ENCODE results near the gene SCARB2. TPM values are rescaled to one million over a fixed set of nuclear protein-coding genes. Genes with fewer than 3 reads are reported as not detected.

Gene SCARB2
- total and polyA plus RNA-seq, 7 donors = 58.5 to 199 (median 109) TPM

- ATAC-seq (no peak), DNase-seq (no peak)
- Histone ChIP-seq H3K4me1 (peaks cover 30% of the 10 kb centered on the region), H3K27ac (no peak overlapping the region), H3K27me3 (ENCODE audit: insufficient read depth in 3 of 3, low read length in 2 of 3) (no peaks in the 10 kb centered on the region), H3K4me3 (no peak overlapping the region), H3K9me3 (no peaks in the 10 kb centered on the region), H3K36me3 (ENCODE audit: insufficient read depth in 1 of 2, low read depth in 1 of 2) (peaks cover 0 to 53% of the 10 kb centered on the region in 2 donors)
- no peak for TF ChIP-seq CTCF (IDR thresholded peaks at IDR 0.05)
- WGBS, 3 donors = 91 to 93% (median 93%) methylated on average over 5 of the region's 5 CpGs
- intact Hi-C loops (cut with DNase I) = loop anchor here (5.0 to 10.0 kb wide), 3 partner anchors 65 to 320 kb away; partner anchors contain the start of gene CCDC158 (in 1 of the 2)
These were observed 31.2 kb downstream of the SCARB2 start for GRCh38 chr4:76182463-76182862.

- peak; percentile 85 to 91 (median 87) for ATAC-seq
- no peaks in the 10 kb centered on the region for H3K27me3 ChIP-seq (ENCODE audit: insufficient read depth in 3 of 3, low read length in 2 of 3)
- peak; percentile 83 to 94 for DNase-seq
- H3K9me3 ChIP-seq = no peaks in the 10 kb centered on the region
- peak overlapping the region; percentile 41 for H3K27ac ChIP-seq
- H3K4me1 ChIP-seq = peaks cover 20% of the 10 kb centered on the region
- no peak overlapping the region for H3K4me3 ChIP-seq
- peak; percentile 94 for TF ChIP-seq CTCF (IDR thresholded peaks at IDR 0.05)
- H3K36me3 ChIP-seq (ENCODE audit: insufficient read depth in 1 of 2, low read depth in 1 of 2) = peaks cover 0 to 61% of the 10 kb centered on the region in 2 donors
- intact Hi-C loops (cut with DNase I) = loop anchor here (2.0 to 10.0 kb wide), 6 partner anchors 68 to 325 kb away; partner anchors contain the start of genes CCDC158 (in 1 of the 2), FAM47E (in 1 of the 2) and STBD1 (in 1 of the 2)
- WGBS, 3 donors = 57 to 70% (median 58%) methylated on average over 11 of the region's 11 CpGs
These were observed 34.0 kb downstream of the SCARB2 start for GRCh38 chr4:76179398-76180318.

GRCh38 chr4:76178296-76178695 is 35.3 kb downstream of the SCARB2 start:
- Histone ChIP-seq H3K27ac (peak overlapping the region; percentile 53), H3K36me3 (ENCODE audit: insufficient read depth in 1 of 2, low read depth in 1 of 2) (peaks cover 2 to 73% of the 10 kb centered on the region in 2 donors), H3K9me3 (no peaks in the 10 kb centered on the region), H3K27me3 (ENCODE audit: insufficient read depth in 3 of 3, low read length in 2 of 3) (no peaks in the 10 kb centered on the region), H3K4me3 (no peak overlapping the region), H3K4me1 (peaks cover 15% of the 10 kb centered on the region)
- TF ChIP-seq CTCF (IDR thresholded peaks at IDR 0.05) = no peak
- intact Hi-C loops (cut with DNase I) = loop anchor here (5.0 to 10.0 kb wide), 2 partner anchors 129 to 327 kb away; partner anchors contain the start of gene STBD1 (in 1 of the 2)
- ATAC-seq = peak; percentile 33 to 43 (median 40)
- WGBS, 3 donors = 43 to 44% (median 44%) methylated on average over 2 of the region's 2 CpGs
- DNase-seq = no peak

- peaks cover 3 to 79% of the 10 kb centered on the region in 2 donors for H3K36me3 ChIP-seq (ENCODE audit: insufficient read depth in 1 of 2, low read depth in 1 of 2)
- peak; percentile 62 to 79 (median 68) for ATAC-seq
- intact Hi-C loops (cut with DNase I) = loop anchor here (5.0 to 10.0 kb wide), 2 partner anchors 130 to 327 kb away; partner anchors contain the start of gene STBD1 (in 1 of the 2)
These were observed 35.9 kb downstream of the SCARB2 start for GRCh38 chr4:76177709-76178108.

More at GRCh38 chr4:76177709-76178108, 35.9 kb downstream of the SCARB2 start:
- Histone ChIP-seq H3K27me3 (ENCODE audit: insufficient read depth in 3 of 3, low read length in 2 of 3) (no peaks in the 10 kb centered on the region), H3K9me3 (no peaks in the 10 kb centered on the region), H3K4me1 (peaks cover 15% of the 10 kb centered on the region), H3K4me3 (no peak overlapping the region), H3K27ac (peak overlapping the region; percentile 53)
- DNase-seq = no peak
- TF ChIP-seq CTCF (IDR thresholded peaks at IDR 0.05) = no peak
